Retinal pigment epithelial cell (primary cell): ENCODE results near the gene COX4I2.
A peak's percentile ranks its signal among the peaks of the same experiment; 100 is the strongest.
"Not testable (repeated sequence)": the region's sequence is repeated elsewhere in the genome, so short reads cannot be mapped to it uniquely, and the experiment has no call there.

ENCODE experiments used
- DNase-seq: peaks from one replicate; pipeline ENCODE4 v3.0.0-alpha.2; 2010; ENCODE audit warnings: low read depth
- H3K4me3 ChIP-seq: 2 replicates; pipeline ENCODE4 v1.5.1; 2011; ENCODE audit warnings: mild to moderate bottlenecking, low read length, control low read depth, moderate library complexity
- CTCF ChIP-seq: conservative IDR thresholded peaks from 2 replicates; pipeline ENCODE4 v1.5.1; 2011; ENCODE audit warnings: low read depth, low read length, control low read depth, inconsistent platforms

The COX4I2 gene

GRCh38 chr20:31608251-31608945, 29.3 kb upstream of the COX4I2 start:
- no peak for TF ChIP-seq CTCF
- peak overlapping the region; percentile 99 for H3K4me3 ChIP-seq
- DNase-seq = no peak

- DNase-seq, H3K4me3 ChIP-seq: not testable (repeated sequence)
Measured at GRCh38 chr20:31612271-31612640, 25.5 kb upstream of the COX4I2 start.

- no peak for DNase-seq
- no peak for TF ChIP-seq CTCF
- no peak overlapping the region for H3K4me3 ChIP-seq
Measured at GRCh38 chr20:31615416-31615815, 22.3 kb upstream of the COX4I2 start.

- H3K4me3 ChIP-seq = no peak overlapping the region
- no peak for TF ChIP-seq CTCF
- DNase-seq = no peak
Measured at GRCh38 chr20:31617432-31618104, 20.1 kb upstream of the COX4I2 start.

- no peak for TF ChIP-seq CTCF
- DNase-seq = no peak
- no peak overlapping the region for H3K4me3 ChIP-seq
Measured at GRCh38 chr20:31620246-31620645, 17.5 kb upstream of the COX4I2 start.

GRCh38 chr20:31623123-31623505, 14.6 kb upstream of the COX4I2 start:
- not testable (repeated sequence) for H3K4me3 ChIP-seq, DNase-seq

GRCh38 chr20:31626534-31626933, 11.2 kb upstream of the COX4I2 start:
- DNase-seq, H3K4me3 ChIP-seq: not testable (repeated sequence)

GRCh38 chr20:31628057-31628456, 9.7 kb upstream of the COX4I2 start:
- not testable (repeated sequence) for H3K4me3 ChIP-seq, DNase-seq

GRCh38 chr20:31630187-31630790, 7.4 kb upstream of the COX4I2 start:
- no peak for TF ChIP-seq CTCF
- H3K4me3 ChIP-seq = no peak overlapping the region
- DNase-seq = no peak
